Retina (tissue), 1 donor: ENCODE measurements around the gene MC1R.
"Not testable (repeated sequence)": the region's sequence is repeated elsewhere in the genome, so short reads cannot be mapped to it uniquely, and the experiment has no call there.

Source experiments
- DNase-seq: peaks from one replicate; pipeline ENCODE4 v3.0.0-alpha.2; 2016

MC1R gene

GRCh38 chr16:89914642-89915285, 3.9 kb upstream of the MC1R start:
- not testable (repeated sequence) for DNase-seq

- no peak for DNase-seq
These were observed 3.1 kb upstream of the MC1R start for GRCh38 chr16:89915303-89916232.

- peak; percentile 87 for DNase-seq
These were observed 749 bp upstream of the MC1R start for GRCh38 chr16:89917773-89918452.

- DNase-seq, result no peak
These were observed 1.1 kb downstream of the MC1R start for GRCh38 chr16:89919535-89920406.

- no peak for DNase-seq
These were observed 2.1 kb downstream of the MC1R start for GRCh38 chr16:89920723-89921122.

GRCh38 chr16:89921131-89921701, 2.6 kb downstream of the MC1R start:
- DNase-seq, result no peak

GRCh38 chr16:89921702-89922476, 3.2 kb downstream of the MC1R start:
- peak; percentile 63 for DNase-seq

GRCh38 chr16:89922477-89922883, 3.8 kb downstream of the MC1R start:
- DNase-seq, result peak; percentile 85

GRCh38 chr16:89922884-89923639, 4.4 kb downstream of the MC1R start, which contains the start of gene TUBB3:
Gene TUBB3, plus strand, starts transcription at chr16:89923342. Its CDS starts 60 bp downstream, at chr16:89923402.
- peak; percentile 91 for DNase-seq

- DNase-seq, result peak; percentile 78
These were observed 5.1 kb downstream of the MC1R start for GRCh38 chr16:89923640-89924296.

GRCh38 chr16:89924297-89924924, 5.7 kb downstream of the MC1R start:
- DNase-seq, result peak; percentile 91

GRCh38 chr16:89924925-89925307, 6.3 kb downstream of the MC1R start:
- peak; percentile 60 for DNase-seq

GRCh38 chr16:89925596-89926079, 7.0 kb downstream of the MC1R start:
- no peak for DNase-seq

- no peak for DNase-seq
These were observed 12.7 kb downstream of the MC1R start for GRCh38 chr16:89931305-89931896.

GRCh38 chr16:89931964-89932363, 13.3 kb downstream of the MC1R start:
- DNase-seq, result no peak

GRCh38 chr16:89934019-89934418, 15.4 kb downstream of the MC1R start:
- DNase-seq, result not testable (repeated sequence)

GRCh38 chr16:89934611-89935553, 16.2 kb downstream of the MC1R start:
- DNase-seq, result no peak

GRCh38 chr16:89935620-89936019, 17.0 kb downstream of the MC1R start:
- DNase-seq, result not testable (repeated sequence)
